Measurements from ENCODE around the gene SOX5.
"Not testable (repeated sequence)": the region's sequence is repeated elsewhere in the genome, so short reads cannot be mapped to it uniquely, and the experiment has no call there.

Gene SOX5

GRCh38 chr12:23909551-23909950 is 39.9 kb downstream of the SOX5 start:
- no peak for DNase-seq (ENCODE audit: low spot score)

- DNase-seq (ENCODE audit: low spot score), result no peak
Measured at GRCh38 chr12:23906329-23906728, 43.1 kb downstream of the SOX5 start.

- no peak for DNase-seq (ENCODE audit: low spot score)
Measured at GRCh38 chr12:23899434-23899833, 50.0 kb downstream of the SOX5 start.

GRCh38 chr12:23898121-23898520 is 51.3 kb downstream of the SOX5 start:
- DNase-seq (ENCODE audit: low spot score), result no peak

DNA sequence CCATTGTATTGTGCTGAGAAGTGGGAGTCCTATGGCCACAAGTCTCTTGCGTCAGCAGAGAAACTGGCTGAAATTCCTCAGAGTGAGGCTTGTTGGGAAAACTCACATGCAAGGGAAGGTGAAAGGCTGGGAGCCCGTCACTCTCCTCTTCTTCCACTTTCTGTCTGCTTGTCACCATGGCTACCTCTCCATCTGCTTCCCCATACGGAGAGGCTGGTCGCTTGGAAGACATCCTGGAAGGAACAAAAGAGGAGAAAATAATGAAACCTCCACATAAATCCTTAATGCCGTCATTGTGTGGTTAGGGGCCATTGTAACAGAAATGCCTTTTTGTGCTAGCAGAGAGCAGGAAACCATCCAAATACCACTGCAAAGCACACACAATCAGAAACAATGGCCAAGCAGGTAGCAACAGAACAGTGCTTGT is 53.7 kb downstream of the SOX5 start:
- DNase-seq (ENCODE audit: low spot score), result no peak

GRCh38 chr12:23893611-23894010 is 55.9 kb downstream of the SOX5 start:
- no peak for DNase-seq (ENCODE audit: low spot score)

GRCh38 chr12:23891115-23891514 is 58.4 kb downstream of the SOX5 start:
- no peak for DNase-seq (ENCODE audit: low spot score)

DNA sequence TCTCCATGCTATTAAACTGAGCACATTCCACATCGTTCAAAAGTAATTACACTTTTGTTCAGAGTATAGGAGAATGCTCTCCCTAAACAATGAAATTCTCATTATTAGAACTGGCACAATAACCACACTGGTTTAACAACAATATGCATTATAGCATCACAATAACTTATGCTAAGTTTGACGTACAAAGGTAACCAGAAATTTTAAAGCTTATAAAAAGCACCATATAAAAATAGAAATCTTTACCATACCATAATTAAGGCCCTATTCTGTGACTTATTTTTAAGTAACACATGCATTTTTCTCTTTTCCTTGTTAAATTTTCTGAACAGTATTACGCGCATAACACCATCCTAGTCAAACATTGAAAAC is 60.4 kb downstream of the SOX5 start:
- DNase-seq (ENCODE audit: low spot score), result no peak

DNA sequence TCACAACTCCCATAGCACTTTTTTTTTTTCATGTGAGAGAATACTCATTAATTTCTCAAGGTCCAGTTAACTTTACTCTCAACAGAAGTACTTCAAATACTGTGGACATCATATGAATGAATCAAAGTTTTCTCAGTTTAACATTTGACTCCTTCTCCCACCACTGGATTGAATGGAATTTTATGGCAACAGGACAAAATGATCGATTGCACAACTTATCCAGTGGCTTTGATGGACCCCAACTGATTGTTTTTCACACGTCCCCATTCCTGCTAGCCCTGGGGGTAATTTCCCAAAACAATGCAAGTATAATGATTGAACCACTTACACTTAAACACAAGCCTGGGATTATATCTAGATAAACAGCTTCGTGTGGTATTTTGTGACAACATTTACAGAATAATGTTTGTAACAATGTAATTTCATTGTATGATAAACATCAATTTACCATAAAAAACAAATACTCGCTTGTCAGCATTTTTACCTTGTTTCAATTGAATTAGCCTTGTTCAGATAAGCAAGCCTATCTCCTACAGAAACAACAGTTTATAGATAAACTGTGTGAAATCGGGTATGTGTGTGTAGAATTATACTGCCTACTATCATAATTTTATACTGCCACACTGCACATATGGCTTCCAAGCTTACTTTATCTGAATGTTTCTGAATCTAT is 60.9 kb downstream of the SOX5 start:
- DNase-seq (ENCODE audit: low spot score), result no peak

DNA sequence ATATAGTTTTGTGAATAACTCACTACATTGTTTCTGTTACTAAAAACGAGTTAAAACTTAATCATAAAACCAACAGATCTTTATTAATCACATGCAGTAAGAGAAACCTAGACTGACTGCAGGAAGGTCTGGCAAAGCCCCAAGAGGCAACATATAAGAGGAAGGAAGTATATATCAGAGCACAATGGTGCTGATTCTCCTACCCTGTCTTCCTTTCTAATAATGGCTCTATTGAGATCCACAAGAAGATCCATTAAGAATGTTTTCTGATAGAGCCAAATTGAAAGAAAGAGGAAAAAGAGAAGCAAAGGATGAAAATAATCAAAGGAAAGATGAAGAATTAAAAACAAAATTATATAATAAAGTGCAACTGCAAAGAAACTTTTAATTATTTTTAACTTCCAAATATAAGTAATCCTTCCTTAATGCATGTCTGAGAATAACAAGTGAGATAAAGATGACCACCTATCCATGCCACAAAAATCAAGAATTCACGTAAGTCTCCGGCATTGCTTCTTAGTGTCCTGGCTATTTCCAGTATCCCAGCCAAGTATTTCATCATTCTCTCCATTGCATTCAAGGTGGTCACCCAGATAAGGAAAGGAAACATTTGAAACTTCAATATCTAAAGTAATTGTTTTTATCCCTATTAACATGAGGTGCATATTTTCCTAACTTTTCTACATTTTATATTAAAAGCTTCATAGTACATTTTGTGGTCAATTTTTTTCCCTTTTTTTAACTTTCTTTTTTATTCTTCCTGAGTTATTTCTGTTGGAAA is 62.2 kb downstream of the SOX5 start:
- DNase-seq (ENCODE audit: low spot score), result no peak

GRCh38 chr12:23885394-23885793 is 64.1 kb downstream of the SOX5 start:
- no peak for DNase-seq (ENCODE audit: low spot score)

- no peak for DNase-seq (ENCODE audit: low spot score)
Measured at GRCh38 chr12:23884909-23885308, 64.6 kb downstream of the SOX5 start.

DNA sequence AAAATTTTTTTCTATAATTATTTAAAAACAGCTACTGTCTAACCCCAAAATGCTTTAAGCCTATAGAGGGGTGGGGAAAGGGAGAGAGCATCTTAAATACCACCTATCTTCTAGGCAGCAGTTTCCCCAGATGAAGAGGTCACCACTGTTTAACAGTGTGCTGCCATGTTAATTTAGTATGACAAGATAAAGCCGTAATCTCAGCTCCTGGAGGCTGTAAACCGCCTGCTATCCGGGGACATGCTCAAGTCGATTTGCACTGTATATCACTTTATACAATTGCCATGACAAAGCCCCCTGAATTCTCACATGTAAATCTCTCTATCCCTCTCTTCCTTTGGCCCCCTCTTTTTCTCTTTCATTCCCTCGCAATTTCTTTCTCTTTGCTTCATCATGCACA is 68.5 kb downstream of the SOX5 start:
- no peak for DNase-seq (ENCODE audit: low spot score)

- not testable (repeated sequence) for DNase-seq (ENCODE audit: low spot score)
Measured at GRCh38 chr12:23876618-23877017, 72.9 kb downstream of the SOX5 start.

DNA sequence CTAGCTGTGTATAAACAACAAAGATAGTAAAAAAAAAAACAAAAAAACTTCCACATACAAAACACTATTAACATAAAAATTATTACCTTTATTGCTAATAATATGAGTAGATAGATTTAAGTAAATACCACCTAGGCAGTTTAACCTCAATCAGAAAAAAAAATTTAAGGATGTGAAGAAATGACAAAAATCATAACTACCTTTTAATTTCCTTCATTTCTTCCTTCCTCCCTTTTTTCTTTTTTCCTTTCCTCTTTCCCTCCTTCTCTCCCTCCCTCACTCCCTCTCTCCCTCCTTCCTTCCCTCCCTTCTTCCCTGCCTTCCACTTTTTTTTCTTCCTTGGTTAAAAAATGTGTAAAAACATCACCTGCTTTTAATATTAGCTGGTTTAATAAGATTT is 81.7 kb downstream of the SOX5 start:
- no peak for DNase-seq (ENCODE audit: low spot score)

GRCh38 chr12:23862701-23863100 is 86.8 kb downstream of the SOX5 start:
- no peak for DNase-seq (ENCODE audit: low spot score)

DNA sequence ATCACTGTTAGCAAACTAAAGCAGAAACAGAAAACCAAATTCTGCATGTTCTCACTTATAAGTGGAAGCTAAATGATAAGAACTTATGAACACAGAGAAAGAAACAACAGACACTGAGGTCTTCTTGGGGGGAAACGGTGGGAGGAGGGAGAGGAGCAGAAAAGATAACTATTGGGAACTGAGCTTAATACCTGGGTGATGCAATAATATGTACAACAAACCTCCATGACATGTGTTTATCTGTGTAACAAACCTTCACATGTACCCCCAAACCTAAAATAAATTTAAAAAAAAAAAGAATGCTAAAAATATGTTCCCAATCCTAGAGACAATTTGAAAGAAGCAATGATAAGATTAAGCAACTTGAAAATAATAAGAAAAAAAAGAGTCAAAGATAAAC is 89.5 kb downstream of the SOX5 start:
- DNase-seq (ENCODE audit: low spot score), result no peak

DNA sequence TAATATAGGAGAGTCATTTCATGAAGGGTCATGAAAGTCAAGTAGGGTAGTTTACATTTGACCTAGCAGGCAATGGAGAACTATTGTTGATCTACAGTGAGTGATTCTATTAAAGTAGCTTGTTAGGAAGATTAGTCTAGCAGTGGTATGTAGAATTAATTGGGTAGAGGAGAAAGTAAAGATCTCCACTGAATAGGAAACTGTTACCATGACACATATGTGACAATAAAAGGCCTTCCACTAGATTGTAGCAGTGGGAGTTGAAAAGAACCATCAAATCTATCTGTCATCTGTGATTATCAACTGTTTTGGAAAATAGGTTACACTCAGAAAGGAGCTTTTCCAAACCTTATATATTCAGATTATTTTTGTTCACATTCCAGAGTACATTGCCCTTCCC is 92.3 kb downstream of the SOX5 start:
- DNase-seq (ENCODE audit: low spot score), result no peak

GRCh38 chr12:23855813-23856212 is 93.7 kb downstream of the SOX5 start:
- DNase-seq (ENCODE audit: low spot score), result no peak

- DNase-seq (ENCODE audit: low spot score), result no peak
Measured at GRCh38 chr12:23854598-23854997, 94.9 kb downstream of the SOX5 start.

DNA sequence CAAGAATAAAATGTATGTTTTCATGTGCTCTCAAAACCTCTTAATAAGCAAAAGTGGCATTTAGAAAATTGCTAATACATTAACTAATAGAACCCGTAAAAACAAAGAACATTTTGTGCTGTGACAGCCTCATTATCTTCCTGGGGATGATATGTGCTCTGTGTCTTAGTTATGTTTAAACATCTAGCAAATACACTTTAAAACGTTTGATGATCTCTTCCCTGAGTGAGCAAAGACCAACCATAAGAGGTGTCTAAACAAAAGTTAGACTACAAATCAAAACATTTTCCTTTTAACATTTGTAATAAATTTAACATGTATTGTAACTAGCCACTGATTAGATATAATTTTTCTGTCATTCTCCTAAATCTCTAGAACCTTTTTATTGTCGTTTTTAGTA is 95.8 kb downstream of the SOX5 start:
- DNase-seq (ENCODE audit: low spot score), result no peak

DNA sequence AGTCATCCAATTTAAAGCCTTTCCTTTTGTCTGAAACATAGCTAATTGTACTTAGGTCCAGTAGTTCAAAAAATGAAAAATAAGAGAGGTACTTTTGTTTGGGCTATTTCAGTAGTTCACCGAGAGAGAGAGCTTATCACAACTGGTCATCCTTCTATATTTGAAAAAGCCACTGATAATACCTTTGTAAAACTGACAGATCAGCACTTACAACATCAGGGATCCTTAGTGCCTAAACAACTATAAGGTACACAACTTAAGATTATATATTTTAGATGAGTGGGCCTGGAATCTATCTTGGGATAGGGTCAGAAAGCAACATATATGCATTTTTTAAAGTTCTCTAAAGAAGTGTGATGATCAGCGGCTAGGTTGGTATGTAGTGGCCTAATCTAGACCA is 97.9 kb downstream of the SOX5 start:
- no peak for DNase-seq (ENCODE audit: low spot score)

DNA sequence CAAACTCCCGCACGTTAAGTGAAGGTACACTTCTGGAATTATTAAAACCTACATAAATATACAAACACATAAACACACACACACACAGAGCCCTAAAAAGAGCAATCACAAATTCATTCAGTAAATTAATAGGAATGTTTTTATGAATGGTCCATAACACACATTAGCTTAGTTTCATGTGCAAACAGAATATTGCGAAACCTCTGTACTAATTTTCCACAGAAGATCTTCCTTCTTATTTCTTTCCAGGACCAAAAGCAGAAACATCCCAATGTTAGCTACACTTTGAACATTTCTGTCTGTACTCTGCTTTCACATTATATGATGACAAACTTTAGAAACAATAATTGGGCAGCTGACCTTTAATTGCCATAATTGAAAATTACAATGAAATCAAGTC is 101.6 kb downstream of the SOX5 start:
- DNase-seq (ENCODE audit: low spot score), result no peak

DNA sequence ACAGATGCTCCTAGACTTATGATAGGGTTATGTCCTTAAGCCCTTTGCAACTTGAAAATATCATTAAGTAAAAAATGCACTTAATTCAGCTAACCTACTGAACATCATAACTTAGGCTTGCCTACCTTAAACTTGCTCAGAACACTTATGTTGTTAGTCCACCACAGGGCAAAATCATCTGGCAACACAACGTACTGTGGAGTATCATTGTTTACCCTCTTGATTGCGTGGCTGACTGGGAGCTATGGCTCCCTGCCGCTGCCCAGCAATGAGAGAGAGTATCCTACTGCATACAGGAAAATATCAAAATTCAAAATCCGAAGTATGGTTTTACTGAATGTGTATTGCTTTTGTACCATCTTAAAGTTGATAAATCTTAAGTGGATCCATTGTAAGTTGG is 105.5 kb downstream of the SOX5 start:
- no peak for DNase-seq (ENCODE audit: low spot score)
